Measurements from ENCODE around the gene NXN.
"Not testable (repeated sequence)": the region's sequence is repeated elsewhere in the genome, so short reads cannot be mapped to it uniquely, and the experiment has no call there.

Gene NXN

GRCh38 chr17:791829-792228 lies 187.7 kb downstream of the NXN start:
- no peak for DNase-seq

GRCh38 chr17:790874-791247 lies 188.7 kb downstream of the NXN start:
- DNase-seq, result not testable (repeated sequence)

- DNase-seq, result not testable (repeated sequence)
These were observed 189.4 kb downstream of the NXN start for GRCh38 chr17:789931-790873.

GRCh38 chr17:789160-789840 lies 190.3 kb downstream of the NXN start:
- DNase-seq, result no peak

GRCh38 chr17:788551-788950 lies 191.0 kb downstream of the NXN start:
- no peak for DNase-seq

GRCh38 chr17:787641-788221 lies 191.8 kb downstream of the NXN start:
- no peak for DNase-seq

- not testable (repeated sequence) for DNase-seq
These were observed 193.7 kb downstream of the NXN start for GRCh38 chr17:785901-786300.

- DNase-seq, result no peak
These were observed 195.4 kb downstream of the NXN start for GRCh38 chr17:784143-784542.

GRCh38 chr17:781805-782731 lies 197.5 kb downstream of the NXN start, which contains the start of the genes GLOD4 and MRM3:
TSS of gene GLOD4 (minus strand) at chr17:782280. CDS start at chr17:782255, 25 bp downstream.
TSS of gene MRM3 (plus strand) at chr17:782353. CDS start at chr17:782379, 26 bp downstream.
- DNase-seq, result peak; percentile 94

- no peak for DNase-seq
These were observed 201.5 kb downstream of the NXN start for GRCh38 chr17:778096-778495.

- DNase-seq, result no peak
These were observed 205.3 kb downstream of the NXN start for GRCh38 chr17:774313-774584.

- peak; percentile 48 for DNase-seq
These were observed 205.9 kb downstream of the NXN start for GRCh38 chr17:773467-774312.

GRCh38 chr17:773016-773415 lies 206.6 kb downstream of the NXN start:
- no peak for DNase-seq

GRCh38 chr17:767076-767475 lies 212.5 kb downstream of the NXN start:
- no peak for DNase-seq

GRCh38 chr17:760371-760770 lies 219.2 kb downstream of the NXN start:
- no peak for DNase-seq

GRCh38 chr17:759964-760363 lies 219.6 kb downstream of the NXN start:
- DNase-seq, result no peak

GRCh38 chr17:756010-756567 lies 223.5 kb downstream of the NXN start:
- not testable (repeated sequence) for DNase-seq

- DNase-seq, result not testable (repeated sequence)
These were observed 224.1 kb downstream of the NXN start for GRCh38 chr17:755319-755961.

GRCh38 chr17:753418-753817 lies 226.2 kb downstream of the NXN start:
- DNase-seq, result no peak

- peak; percentile 24 for DNase-seq
These were observed 226.9 kb downstream of the NXN start for GRCh38 chr17:752620-753219.

Measured in activated CD4-positive, alpha-beta T cell treated with anti-CD3 and anti-CD28 coated beads, Interleukin-2, amount 50 U/mL, for 16 hours (primary cell).